ENCODE data around the gene TRPC3. TPM values are rescaled to one million over a fixed set of nuclear protein-coding genes. Genes with fewer than 3 reads are reported as not detected.

The TRPC3 gene
- total RNA-seq, 1 donor = under 0.01 TPM

- TF ChIP-seq, protein P1, sequence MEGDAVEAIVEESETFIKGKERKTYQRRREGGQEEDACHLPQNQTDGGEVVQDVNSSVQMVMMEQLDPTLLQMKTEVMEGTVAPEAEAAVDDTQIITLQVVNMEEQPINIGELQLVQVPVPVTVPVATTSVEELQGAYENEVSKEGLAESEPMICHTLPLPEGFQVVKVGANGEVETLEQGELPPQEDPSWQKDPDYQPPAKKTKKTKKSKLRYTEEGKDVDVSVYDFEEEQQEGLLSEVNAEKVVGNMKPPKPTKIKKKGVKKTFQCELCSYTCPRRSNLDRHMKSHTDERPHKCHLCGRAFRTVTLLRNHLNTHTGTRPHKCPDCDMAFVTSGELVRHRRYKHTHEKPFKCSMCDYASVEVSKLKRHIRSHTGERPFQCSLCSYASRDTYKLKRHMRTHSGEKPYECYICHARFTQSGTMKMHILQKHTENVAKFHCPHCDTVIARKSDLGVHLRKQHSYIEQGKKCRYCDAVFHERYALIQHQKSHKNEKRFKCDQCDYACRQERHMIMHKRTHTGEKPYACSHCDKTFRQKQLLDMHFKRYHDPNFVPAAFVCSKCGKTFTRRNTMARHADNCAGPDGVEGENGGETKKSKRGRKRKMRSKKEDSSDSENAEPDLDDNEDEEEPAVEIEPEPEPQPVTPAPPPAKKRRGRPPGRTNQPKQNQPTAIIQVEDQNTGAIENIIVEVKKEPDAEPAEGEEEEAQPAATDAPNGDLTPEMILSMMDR (IDR thresholded peaks at IDR 0.05; ENCODE audit: extremely low read depth, low read depth, low read length) = no peak
- Histone ChIP-seq H3K36me3 (ENCODE audit: insufficient read depth, low read length) (no peaks in the 10 kb centered on the region), H3K79me2 (ENCODE audit: insufficient read depth, low read length) (no peaks in the 10 kb centered on the region), H3K4me2 (ENCODE audit: insufficient read depth, low read length) (no peak overlapping the region), H3K27ac (ENCODE audit: low read depth, low read length) (no peak overlapping the region), H3K9me3 (ENCODE audit: low read depth, low read length) (no peaks in the 10 kb centered on the region), H3K4me3 (ENCODE audit: insufficient read depth, low read length) (no peak overlapping the region), H2AFZ (ENCODE audit: low read length) (no peak overlapping the region), H4K20me1 (ENCODE audit: insufficient read depth, low read length) (no peaks in the 10 kb centered on the region), H3K27me3 (ENCODE audit: insufficient read depth, low read length) (peaks cover 3% of the 10 kb centered on the region), H3K4me1 (ENCODE audit: insufficient read depth, low read length) (no peaks in the 10 kb centered on the region)
- DNase-seq (ENCODE audit: insufficient read length, low spot score, missing footprints) = no peak
Observed at GRCh38 chr4:121879135-121879534, 72.7 kb downstream of the TRPC3 start.

GRCh38 chr4:121877041-121877773 lies 74.7 kb downstream of the TRPC3 start:
- Histone ChIP-seq H2AFZ (ENCODE audit: low read length) (no peak overlapping the region), H3K36me3 (ENCODE audit: insufficient read depth, low read length) (no peaks in the 10 kb centered on the region), H3K4me2 (ENCODE audit: insufficient read depth, low read length) (no peak overlapping the region), H3K27ac (ENCODE audit: low read depth, low read length) (no peak overlapping the region), H3K4me3 (ENCODE audit: insufficient read depth, low read length) (no peak overlapping the region), H3K79me2 (ENCODE audit: insufficient read depth, low read length) (no peaks in the 10 kb centered on the region), H3K9me3 (ENCODE audit: low read depth, low read length) (no peaks in the 10 kb centered on the region), H3K4me1 (ENCODE audit: insufficient read depth, low read length) (no peaks in the 10 kb centered on the region), H3K27me3 (ENCODE audit: insufficient read depth, low read length) (peaks cover 3% of the 10 kb centered on the region), H4K20me1 (ENCODE audit: insufficient read depth, low read length) (no peaks in the 10 kb centered on the region)
- DNase-seq (ENCODE audit: insufficient read length, low spot score, missing footprints) = no peak
- TF ChIP-seq, protein P1 (IDR thresholded peaks at IDR 0.05; ENCODE audit: extremely low read depth, low read depth, low read length) = no peak

DNA sequence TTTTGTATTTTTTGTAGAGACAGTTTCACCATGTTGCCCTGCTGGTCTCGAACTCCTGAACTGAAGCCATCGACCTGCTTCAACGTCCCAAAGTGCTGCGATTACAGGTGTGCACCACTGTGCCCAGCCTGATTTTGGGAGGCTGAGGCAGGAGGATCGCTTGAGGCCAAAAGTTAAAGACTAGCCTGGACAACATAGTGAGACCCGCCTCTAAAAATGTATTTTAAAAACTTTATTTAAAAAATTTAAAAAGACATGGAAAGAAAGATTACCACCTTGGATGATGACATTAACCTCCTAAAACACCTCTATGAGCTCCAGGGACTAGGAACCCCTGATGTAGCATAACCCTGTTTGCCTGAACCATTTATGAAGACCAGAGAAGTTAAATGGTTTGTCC lies 75.8 kb downstream of the TRPC3 start:
- Histone ChIP-seq H3K4me2 (ENCODE audit: insufficient read depth, low read length) (no peak overlapping the region), H3K36me3 (ENCODE audit: insufficient read depth, low read length) (no peaks in the 10 kb centered on the region), H3K4me1 (ENCODE audit: insufficient read depth, low read length) (no peaks in the 10 kb centered on the region), H3K79me2 (ENCODE audit: insufficient read depth, low read length) (no peaks in the 10 kb centered on the region), H3K27ac (ENCODE audit: low read depth, low read length) (no peak overlapping the region), H3K4me3 (ENCODE audit: insufficient read depth, low read length) (no peak overlapping the region), H3K9me3 (ENCODE audit: low read depth, low read length) (no peaks in the 10 kb centered on the region), H4K20me1 (ENCODE audit: insufficient read depth, low read length) (no peaks in the 10 kb centered on the region), H2AFZ (ENCODE audit: low read length) (no peak overlapping the region), H3K27me3 (ENCODE audit: insufficient read depth, low read length) (peaks cover under 1% of the 10 kb centered on the region)
- no peak for DNase-seq (ENCODE audit: insufficient read length, low spot score, missing footprints)
- TF ChIP-seq, protein P1 (IDR thresholded peaks at IDR 0.05; ENCODE audit: extremely low read depth, low read depth, low read length) = no peak

- Histone ChIP-seq H3K79me2 (ENCODE audit: insufficient read depth, low read length) (no peaks in the 10 kb centered on the region), H3K4me3 (ENCODE audit: insufficient read depth, low read length) (no peak overlapping the region), H3K27me3 (ENCODE audit: insufficient read depth, low read length) (no peaks in the 10 kb centered on the region), H4K20me1 (ENCODE audit: insufficient read depth, low read length) (no peaks in the 10 kb centered on the region), H3K4me1 (ENCODE audit: insufficient read depth, low read length) (no peaks in the 10 kb centered on the region), H2AFZ (ENCODE audit: low read length) (no peak overlapping the region), H3K4me2 (ENCODE audit: insufficient read depth, low read length) (no peak overlapping the region), H3K9me3 (ENCODE audit: low read depth, low read length) (no peaks in the 10 kb centered on the region), H3K27ac (ENCODE audit: low read depth, low read length) (no peak overlapping the region), H3K36me3 (ENCODE audit: insufficient read depth, low read length) (no peaks in the 10 kb centered on the region)
- peak; percentile 17 for DNase-seq (ENCODE audit: insufficient read length, low spot score, missing footprints)
- TF ChIP-seq, protein P1 (IDR thresholded peaks at IDR 0.05; ENCODE audit: extremely low read depth, low read depth, low read length) = no peak
Observed at GRCh38 chr4:121875652-121876051, 76.2 kb downstream of the TRPC3 start.
